ENCODE results near the gene POLR1G.
"Not testable (repeated sequence)": the region's sequence is repeated elsewhere in the genome, so short reads cannot be mapped to it uniquely, and the experiment has no call there.

Gene POLR1G

GRCh38 chr19:45423589-45424190, 17.2 kb downstream of the POLR1G start, which contains the start of gene ERCC1:
ERCC1 (minus strand) TSS chr19:45423917; CDS start chr19:45423374, 543 bp downstream.
- DNase-seq = peak; percentile 99

GRCh38 chr19:45424191-45425058, 18.0 kb downstream of the POLR1G start:
- DNase-seq = peak; percentile 95

GRCh38 chr19:45428384-45429231, 22.2 kb downstream of the POLR1G start:
- peak; percentile 64 for DNase-seq

- not testable (repeated sequence) for DNase-seq
Measured at GRCh38 chr19:45429896-45430295, 23.5 kb downstream of the POLR1G start.

- DNase-seq = peak; percentile 61
Measured at GRCh38 chr19:45431008-45431407, 24.6 kb downstream of the POLR1G start.

- not testable (repeated sequence) for DNase-seq
Measured at GRCh38 chr19:45432543-45432942, 26.1 kb downstream of the POLR1G start.

GRCh38 chr19:45437328-45437727, 30.9 kb downstream of the POLR1G start:
- no peak for DNase-seq

GRCh38 chr19:45439190-45439568, 32.7 kb downstream of the POLR1G start:
- DNase-seq = no peak

- peak; percentile 93 for DNase-seq
Measured at GRCh38 chr19:45439569-45440258, 33.3 kb downstream of the POLR1G start.

GRCh38 chr19:45440259-45440638, 33.8 kb downstream of the POLR1G start:
- no peak for DNase-seq

GRCh38 chr19:45440873-45441654, 34.6 kb downstream of the POLR1G start:
- DNase-seq = peak; percentile 36

GRCh38 chr19:45442408-45442777, 35.9 kb downstream of the POLR1G start:
- DNase-seq = no peak

- peak; percentile 95 for DNase-seq
Measured at GRCh38 chr19:45442778-45443461, 36.5 kb downstream of the POLR1G start.

- peak; percentile 81 for DNase-seq
Measured at GRCh38 chr19:45443462-45444317, 37.2 kb downstream of the POLR1G start.

GRCh38 chr19:45444318-45445041, 38.0 kb downstream of the POLR1G start:
- DNase-seq = peak; percentile 94

- DNase-seq = no peak
Measured at GRCh38 chr19:45445139-45445538, 38.7 kb downstream of the POLR1G start.

GRCh38 chr19:45446295-45446694, 39.9 kb downstream of the POLR1G start:
- DNase-seq = peak; percentile 73

- no peak for DNase-seq
Measured at GRCh38 chr19:45446944-45447343, 40.5 kb downstream of the POLR1G start.

GRCh38 chr19:45448425-45448756, 41.9 kb downstream of the POLR1G start:
- no peak for DNase-seq

- no peak for DNase-seq
Measured at GRCh38 chr19:45448887-45449299, 42.4 kb downstream of the POLR1G start.
